NCI-H1436 (cell line): ENCODE results near the gene NEK4.
"Not testable (repeated sequence)": the region's sequence is repeated elsewhere in the genome, so short reads cannot be mapped to it uniquely, and the experiment has no call there.

Experiments used
- DNase-seq: peaks from one replicate; lab custom pipeline; 2025; lab: John Stamatoyannopoulos, UW

NEK4 gene

DNA sequence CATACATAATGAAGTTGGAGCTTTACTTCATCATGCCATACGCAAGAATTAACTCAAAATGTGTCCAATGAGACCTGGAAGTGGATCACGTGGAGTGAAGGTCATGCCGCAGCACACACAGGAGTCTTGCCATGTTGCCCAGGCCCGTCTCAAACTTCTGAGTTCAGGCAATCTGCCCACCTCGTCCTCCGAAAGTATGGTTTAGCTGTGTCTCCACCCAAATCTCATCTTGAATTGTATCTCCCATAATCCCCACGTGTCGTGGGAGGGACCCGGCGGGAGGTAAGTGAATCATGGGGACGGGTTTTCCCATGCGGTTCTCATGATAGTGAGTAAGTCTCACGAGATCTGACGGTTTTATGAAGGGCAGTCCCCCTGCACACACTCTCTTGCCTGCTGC is 39.1 kb downstream of the NEK4 start:
- DNase-seq = no peak

DNA sequence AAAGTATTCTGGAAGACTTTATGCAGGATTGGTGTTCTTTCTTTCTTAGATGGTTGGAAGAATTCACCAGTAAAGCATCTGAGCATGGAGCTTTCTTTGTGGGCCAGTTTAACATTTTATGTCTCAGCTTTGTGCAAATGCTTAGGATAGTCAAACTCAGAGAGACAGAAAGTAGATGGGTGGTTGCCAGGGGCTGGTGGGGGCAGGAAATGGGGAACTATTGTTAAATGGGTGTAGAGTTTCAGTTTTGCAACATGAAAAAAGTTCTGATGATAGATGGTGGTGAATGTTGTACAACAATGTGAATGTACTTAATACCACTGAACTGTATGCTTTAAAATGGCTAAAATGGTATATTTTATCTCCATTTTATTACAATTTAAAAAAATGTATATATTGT is 40.1 kb downstream of the NEK4 start:
- no peak for DNase-seq

GRCh38 chr3:52728753-52729152 is 42.0 kb downstream of the NEK4 start:
- not testable (repeated sequence) for DNase-seq

DNA sequence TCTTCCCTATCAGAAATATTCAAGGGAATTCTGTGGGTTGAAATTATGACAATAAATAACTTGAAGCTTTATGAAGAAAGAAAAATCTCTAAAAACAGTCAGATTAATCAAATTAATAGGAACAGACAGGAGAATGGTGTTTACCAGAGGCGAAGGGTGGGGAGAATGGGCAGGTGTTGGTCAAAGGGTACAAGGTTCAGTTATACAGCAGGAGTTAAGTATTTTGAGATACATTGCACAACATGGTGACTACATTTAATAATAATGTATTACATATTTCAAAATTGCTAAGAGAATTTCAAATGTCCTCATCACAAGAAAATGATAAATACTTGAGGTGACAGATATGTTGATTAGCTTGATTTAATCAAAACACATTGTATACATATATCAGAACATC is 46.2 kb downstream of the NEK4 start:
- no peak for DNase-seq

DNA sequence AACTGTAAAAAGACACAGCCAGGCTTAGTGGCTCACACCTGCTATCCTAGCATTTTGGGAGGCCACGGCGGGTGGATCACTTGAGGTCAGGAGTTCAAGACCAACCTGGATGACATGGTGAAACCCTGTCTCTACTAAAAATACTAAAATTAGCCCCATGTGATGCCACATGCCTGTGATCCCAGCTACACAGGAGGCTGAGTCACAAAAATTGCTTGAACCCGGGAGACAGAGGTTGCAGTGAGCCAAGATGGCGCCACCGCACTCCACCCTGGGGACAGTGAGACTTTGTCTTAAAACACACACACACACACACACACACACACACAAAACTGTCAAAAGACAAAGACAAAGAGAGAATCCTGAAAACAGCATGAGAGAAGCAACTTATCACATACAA is 46.8 kb downstream of the NEK4 start:
- no peak for DNase-seq

- no peak for DNase-seq
Measured at GRCh38 chr3:52722491-52722890, 48.2 kb downstream of the NEK4 start.

DNA sequence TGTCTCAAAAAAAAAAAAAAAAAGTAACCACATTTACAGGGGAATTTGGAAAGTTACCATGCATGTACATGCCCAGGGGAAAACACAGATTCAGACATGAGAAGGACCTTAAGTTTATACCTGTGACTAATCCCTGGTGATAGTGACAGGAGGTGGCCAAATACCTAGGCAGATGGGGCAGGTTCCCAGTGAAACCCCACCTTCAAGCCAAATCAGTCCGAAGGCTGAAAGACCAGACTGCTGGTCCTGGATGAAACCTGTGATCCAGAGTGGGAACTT is 49.1 kb downstream of the NEK4 start:
- no peak for DNase-seq

DNA sequence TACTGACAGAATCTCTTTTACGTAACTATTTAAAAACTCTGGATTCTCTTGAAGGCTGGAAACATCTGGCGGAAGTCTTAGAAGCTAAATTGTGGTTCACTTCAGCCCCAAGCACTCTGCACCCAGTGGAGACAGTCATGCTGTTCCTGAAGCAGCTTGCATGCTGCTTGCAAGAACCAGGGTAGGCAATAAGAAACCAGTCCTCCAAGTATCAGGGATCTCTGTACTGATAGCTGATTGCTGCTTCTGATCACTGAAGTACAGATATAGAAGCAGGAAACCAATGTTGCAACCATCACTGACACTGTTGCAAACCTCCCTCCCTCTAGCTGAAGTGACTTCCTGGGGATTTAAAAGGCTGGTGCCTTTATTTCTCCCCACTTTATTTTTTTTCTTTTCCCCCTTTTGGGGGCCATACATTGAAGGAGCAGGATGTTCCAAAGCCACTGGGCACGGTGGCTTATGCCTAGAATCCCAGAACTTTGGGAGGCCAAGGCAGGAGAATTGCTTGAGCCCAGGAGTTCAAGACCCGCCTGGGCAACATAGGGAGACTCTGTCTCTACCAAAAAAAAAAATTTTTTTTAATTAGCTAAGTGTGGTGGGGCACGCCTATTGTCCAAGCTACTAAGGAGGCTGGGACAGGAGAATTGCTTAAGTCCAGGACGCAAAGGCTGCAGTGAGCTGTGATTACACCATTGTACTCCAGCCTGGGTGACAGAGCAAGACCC is 49.6 kb downstream of the NEK4 start:
- DNase-seq = no peak

DNA sequence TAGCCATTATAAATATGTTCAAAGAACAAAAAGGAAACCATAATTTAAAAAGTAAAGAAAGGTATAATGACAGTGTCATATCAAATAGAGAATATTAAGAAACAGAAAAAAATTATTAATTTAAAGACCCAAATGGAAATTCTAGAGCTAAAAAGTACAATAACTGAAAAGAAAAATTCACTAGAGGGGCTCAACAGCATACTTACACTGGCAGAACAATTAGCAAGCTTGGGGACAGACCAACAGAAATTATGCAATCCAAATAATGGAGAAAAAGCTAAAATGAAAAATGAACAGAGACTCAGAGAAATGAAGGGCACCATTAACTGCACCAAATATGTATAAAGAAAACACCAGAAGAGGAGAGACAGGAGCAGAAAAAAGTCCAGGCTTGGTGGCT is 51.1 kb downstream of the NEK4 start:
- DNase-seq = no peak

- DNase-seq = no peak
Measured at GRCh38 chr3:52715714-52716305, 54.9 kb downstream of the NEK4 start.

GRCh38 chr3:52714335-52715302 is 56.1 kb downstream of the NEK4 start:
- no peak for DNase-seq

- no peak for DNase-seq
Measured at GRCh38 chr3:52712291-52713212, 58.2 kb downstream of the NEK4 start.

GRCh38 chr3:52710512-52710911 is 60.2 kb downstream of the NEK4 start:
- no peak for DNase-seq

DNA sequence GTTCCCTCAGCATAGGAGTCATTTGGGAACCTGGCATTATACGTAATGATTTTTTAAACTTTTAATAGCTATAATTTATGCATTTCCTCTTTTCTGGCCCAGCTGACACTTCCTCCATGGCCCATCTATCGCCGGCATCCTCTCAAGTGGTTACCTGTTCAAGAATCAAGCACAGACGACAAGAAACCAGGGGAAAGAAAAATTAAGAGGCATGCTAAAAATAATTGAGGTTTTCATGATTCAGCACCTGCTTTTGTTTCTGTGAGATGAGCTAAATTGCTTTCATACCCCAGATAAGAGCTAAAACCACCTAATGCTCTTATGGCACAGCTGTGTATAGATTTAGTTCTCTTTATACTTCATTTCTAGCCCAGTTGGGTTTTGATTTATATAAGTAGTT is 63.2 kb downstream of the NEK4 start:
- no peak for DNase-seq

GRCh38 chr3:52705688-52706686 is 64.8 kb downstream of the NEK4 start, which contains the start of the genes GLT8D1 and SPCS1:
GLT8D1 (minus strand) TSS chr3:52705791; CDS start chr3:52700460, 5,331 bp downstream.
SPCS1 (plus strand) TSS chr3:52706106; CDS start chr3:52706247, 141 bp downstream.
- DNase-seq = peak; percentile 65

- no peak for DNase-seq
Measured at GRCh38 chr3:52705438-52705687, 65.4 kb downstream of the NEK4 start.

- no peak for DNase-seq
Measured at GRCh38 chr3:52704611-52705437, 65.9 kb downstream of the NEK4 start.

DNA sequence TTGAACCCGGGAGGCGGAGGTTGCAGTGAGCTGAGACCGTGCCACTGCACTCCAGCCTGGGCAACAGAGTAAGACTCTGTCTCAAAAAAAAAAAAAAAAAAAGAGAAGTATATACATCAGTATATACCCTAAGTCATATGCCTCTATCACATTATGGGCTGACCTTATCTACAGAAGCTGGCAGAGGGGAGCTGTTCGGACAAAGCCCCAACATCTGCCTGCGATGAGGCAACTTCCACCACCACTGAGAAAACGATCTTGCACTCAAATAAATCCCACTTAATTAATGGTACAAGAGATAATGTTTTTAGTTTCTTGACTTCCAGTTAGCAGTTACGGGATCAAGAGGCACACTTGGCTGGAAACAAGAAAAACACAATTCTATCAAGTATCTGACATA is 67.4 kb downstream of the NEK4 start:
- no peak for DNase-seq

GRCh38 chr3:52697632-52697965 is 73.1 kb downstream of the NEK4 start:
- DNase-seq = no peak
